Jurkat, Clone E6-1 (cell line): ENCODE data around the gene ATP8A2.

Experiments
- DNase-seq: peaks from one replicate; pipeline ENCODE4 v3.0.0-alpha.2; 2011; ENCODE audit warnings: low read depth, low spot score
- H3K4me3 ChIP-seq: 2 replicates; pipeline ENCODE4 v1.5.1; 2011; ENCODE audit warnings: mild to moderate bottlenecking, low read length, control low read depth, moderate library complexity

Gene ATP8A2

DNA sequence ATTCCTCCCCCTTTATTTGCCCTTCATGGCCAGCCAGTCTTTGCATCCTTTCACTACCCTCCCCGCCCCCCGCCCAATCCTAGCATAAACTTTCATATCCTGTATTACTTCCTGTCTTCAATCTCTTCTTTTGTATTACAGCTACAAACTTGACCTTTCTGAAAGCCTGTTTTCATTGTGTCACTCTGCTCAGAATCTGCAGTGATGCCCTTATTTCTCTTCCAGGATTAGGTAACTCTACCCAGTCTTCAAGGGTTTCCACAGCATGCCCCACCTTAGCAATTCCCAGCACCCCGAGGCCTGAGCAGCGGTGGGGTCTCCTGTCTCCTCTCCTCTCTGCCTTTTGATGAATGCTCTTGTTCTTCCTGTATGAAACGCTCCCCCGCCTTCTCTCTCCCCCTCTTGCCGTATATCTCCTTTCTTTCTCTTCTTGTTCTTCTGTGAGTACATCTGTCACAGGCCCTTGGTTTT, 534.5 kb downstream of the ATP8A2 start:
- no peak for DNase-seq
- peak overlapping the region; percentile 13; the same call in 1 of the 2 replicates for H3K4me3 ChIP-seq

DNA sequence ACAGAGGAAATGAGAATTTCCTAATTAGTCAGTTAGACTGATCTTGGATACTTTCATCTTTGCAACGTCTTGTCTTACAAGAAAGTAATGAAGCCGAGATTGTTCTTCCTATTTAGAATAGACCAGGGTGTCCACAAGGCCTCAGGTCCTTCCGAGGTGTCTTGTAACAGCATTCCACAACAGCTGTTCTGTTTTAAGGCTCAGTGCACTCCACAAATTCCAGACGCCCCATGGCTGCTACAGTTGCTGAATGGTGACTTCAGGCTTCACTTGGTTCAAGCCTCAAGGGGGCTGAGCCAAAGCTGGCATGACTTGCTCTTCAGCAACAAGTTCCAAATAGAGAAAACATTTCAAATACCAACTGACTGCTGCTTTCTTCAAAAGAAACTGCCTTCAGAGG, 536.6 kb downstream of the ATP8A2 start:
- H3K4me3 ChIP-seq, result no peak overlapping the region
- DNase-seq, result no peak

DNA sequence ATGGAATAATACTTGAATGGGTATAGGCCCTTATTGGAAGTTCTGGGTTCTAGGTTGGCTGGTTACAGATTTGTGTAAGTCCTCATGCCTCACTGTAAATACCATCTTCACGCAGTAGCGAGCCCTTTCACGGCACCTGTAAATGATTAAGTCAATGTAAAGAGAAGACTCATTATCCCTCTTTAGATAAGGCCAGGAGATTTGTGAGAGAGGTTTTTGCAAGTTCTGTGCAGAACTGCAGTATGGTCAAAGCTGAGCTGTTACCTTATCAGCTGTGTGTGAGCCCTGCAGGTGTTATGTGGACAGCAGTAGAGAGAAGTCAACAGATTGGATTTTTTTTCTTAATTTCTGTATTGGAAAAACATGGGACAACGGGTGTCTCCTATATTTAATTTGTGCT, 538.5 kb downstream of the ATP8A2 start:
- no peak overlapping the region for H3K4me3 ChIP-seq

GRCh38 chr13:25910991-25911419, 539.2 kb downstream of the ATP8A2 start:
- no peak overlapping the region for H3K4me3 ChIP-seq
- no peak for DNase-seq

More for the DNA sequence above, 538.5 kb downstream of the ATP8A2 start:
- DNase-seq, result no peak

DNA sequence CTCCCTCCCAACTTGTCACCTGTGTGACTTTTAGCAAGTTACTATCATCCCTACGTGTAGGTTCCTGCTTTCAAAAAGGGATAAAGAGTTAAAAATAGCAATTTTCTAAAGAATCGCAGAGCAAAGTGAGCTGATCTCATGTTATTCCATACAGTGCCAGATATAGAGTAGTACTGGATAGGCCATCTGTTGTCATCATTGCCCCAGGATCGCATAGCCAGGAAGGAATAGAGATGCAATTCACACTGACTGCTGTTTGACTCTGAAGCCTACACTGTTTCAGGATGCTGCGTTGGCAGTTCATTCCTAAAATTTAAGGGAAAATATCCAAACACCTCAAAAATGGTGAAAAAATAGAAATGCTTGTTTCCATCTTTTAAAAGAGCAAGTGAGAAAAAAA, 541.2 kb downstream of the ATP8A2 start:
- DNase-seq, result no peak
- no peak overlapping the region for H3K4me3 ChIP-seq

- DNase-seq, result no peak
- no peak overlapping the region for H3K4me3 ChIP-seq
Observed at GRCh38 chr13:25915840-25916518, 544.2 kb downstream of the ATP8A2 start.

- DNase-seq, result peak; percentile 60
- H3K4me3 ChIP-seq, result no peak overlapping the region
Observed at GRCh38 chr13:25920277-25920676, 548.5 kb downstream of the ATP8A2 start.

DNA sequence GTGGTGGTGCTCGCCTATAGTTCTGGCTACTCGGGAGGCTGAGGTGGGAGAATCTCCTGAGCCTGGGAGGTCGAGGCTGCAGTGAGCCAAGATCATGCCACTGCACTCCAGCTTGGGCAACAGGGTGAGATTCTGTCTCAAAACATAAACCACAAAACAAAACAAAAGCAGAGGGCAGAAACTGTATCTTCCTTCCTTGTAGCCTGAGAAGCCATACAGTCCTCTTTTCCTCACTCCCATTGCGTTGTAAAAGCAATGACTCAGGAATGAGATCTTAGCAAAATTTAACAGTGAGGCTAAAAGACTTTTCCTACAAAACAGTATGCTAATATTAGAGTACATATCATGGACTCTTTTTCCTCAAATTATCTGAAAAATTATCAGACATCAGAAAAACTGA, 549.2 kb downstream of the ATP8A2 start:
- H3K4me3 ChIP-seq, result no peak overlapping the region
- DNase-seq, result no peak

DNA sequence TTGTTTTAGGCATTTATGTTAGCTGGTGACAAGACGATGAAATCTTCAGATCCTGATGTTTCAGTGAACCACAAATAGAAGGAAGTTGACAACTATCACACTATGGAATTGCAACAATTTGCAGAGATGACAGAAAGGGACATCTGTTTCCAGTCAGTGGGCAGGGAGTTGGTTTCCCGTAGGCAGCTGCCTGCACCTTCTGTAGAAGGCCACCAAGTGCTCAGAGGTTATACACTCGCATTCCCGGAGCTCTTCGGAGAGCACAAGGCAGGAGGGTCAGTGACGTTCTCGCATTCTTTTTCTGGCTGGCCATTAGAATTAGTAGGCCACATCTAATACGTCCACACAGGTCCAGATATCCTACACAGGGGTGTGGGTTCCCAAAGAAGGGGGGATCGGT, 550.6 kb downstream of the ATP8A2 start:
- H3K4me3 ChIP-seq, result no peak overlapping the region
- no peak for DNase-seq

DNA sequence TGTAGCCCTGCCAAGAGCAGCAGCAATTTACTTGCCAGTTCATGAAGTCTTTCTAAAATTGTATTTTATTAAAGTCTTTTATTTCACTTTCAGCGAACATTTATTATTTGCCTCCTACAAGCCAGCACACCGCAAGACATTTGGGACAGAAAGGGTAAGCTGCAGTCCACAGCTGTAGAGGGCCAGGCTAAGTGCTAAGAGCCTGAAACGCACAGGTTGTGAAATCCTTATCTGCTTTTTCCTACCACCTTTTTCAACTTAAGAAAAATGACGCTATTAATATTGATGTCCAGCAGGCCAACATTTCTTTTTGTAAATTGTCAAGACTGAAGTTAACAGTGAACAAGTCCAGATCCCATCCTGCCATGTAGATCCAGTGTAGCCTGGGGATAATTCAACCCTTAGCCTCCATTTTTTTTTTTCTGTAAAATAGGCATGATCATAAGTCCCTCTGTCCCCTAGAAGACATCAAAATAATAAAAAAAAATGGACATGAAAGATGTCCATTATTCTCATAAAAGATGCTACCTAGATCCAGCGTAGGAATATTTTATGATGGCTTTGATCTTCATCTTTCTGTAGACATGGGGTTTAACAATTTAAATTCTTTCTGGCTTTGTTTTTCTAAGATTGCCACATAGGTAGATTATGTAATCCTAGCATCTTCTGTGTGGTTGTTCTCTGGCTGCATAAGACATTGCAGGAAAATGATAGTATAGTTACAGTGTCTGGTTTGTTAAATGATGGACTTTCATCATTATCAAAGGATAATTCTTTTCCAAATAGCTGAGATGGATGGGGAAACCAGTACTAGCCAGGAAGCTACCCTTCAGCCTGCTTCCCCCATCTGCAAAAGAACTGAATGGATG, 551.7 kb downstream of the ATP8A2 start:
- no peak for DNase-seq
- no peak overlapping the region for H3K4me3 ChIP-seq

GRCh38 chr13:25927363-25927762, 555.6 kb downstream of the ATP8A2 start:
- no peak overlapping the region for H3K4me3 ChIP-seq
- no peak for DNase-seq

- no peak overlapping the region for H3K4me3 ChIP-seq
- no peak for DNase-seq
Observed at GRCh38 chr13:25927932-25928331, 556.2 kb downstream of the ATP8A2 start.

DNA sequence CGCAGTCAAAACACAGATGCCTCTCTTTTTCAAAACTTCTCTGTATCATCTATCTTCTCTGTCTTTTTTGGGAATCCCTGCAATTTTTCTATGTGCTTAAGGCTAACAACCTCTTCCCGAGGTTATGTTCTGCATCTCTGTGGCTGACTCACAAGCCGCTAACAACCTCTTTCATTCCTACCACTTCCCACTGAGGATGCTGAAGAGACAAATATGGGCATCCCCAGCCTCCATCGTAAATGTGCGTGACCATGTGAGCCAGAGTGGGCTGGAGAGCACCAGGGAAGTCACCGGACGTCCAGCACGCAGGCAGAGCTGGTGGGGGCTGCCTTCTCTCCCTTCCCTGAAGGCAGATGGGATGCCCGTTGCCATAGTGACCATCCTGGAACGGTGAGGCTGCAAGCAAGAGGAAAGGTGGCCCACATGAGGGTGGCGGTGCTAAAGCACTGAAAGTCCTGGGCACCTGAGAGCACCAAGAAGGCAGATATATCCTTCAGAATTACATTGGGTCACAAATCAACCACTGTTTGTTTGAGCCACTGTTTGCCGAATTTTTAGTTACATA, 557.2 kb downstream of the ATP8A2 start:
- no peak overlapping the region for H3K4me3 ChIP-seq
- DNase-seq, result no peak

GRCh38 chr13:25929816-25930215, 558.0 kb downstream of the ATP8A2 start:
- no peak overlapping the region for H3K4me3 ChIP-seq

DNA sequence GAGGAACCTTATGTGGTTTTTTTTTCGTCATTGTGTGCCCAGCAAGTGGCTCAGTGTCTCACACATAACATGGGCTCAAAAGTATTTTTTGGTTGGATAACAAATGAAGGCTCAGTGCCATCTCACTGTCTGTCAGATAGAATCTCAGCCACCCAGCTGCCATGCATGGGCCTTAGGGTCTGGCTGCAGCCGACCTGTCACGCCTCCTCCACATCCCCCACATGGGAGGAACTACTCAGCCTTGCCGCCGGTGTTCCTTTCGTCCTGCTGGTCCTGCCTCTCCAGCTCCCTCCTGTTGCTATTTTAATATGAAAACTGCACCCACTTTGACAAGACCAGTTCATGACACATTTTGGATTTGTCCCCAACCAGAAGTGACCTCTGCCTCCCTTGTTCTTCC, 558.9 kb downstream of the ATP8A2 start:
- DNase-seq, result no peak
- H3K4me3 ChIP-seq, result no peak overlapping the region

More at GRCh38 chr13:25929816-25930215, 558.0 kb downstream of the ATP8A2 start:
- no peak for DNase-seq

DNA sequence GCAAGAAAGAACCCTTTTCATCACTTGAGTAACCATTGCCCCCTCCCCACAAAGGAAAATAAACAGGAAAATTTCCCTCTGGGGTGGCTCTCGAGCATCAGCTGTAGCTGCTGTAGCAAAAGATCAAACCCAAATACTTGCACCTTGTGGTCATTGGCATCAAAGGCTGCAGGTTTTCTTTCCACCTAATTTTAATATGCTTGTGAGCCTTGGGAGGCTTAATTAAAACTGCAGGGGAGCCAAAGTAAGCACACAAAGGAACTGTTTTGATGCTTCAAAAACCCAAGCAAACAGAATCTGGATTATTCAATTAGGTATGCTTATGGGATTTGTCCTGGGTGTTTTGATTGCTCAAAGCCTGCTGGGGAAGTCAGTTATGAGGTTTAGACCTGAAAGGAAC, 560.6 kb downstream of the ATP8A2 start:
- DNase-seq, result no peak

DNA sequence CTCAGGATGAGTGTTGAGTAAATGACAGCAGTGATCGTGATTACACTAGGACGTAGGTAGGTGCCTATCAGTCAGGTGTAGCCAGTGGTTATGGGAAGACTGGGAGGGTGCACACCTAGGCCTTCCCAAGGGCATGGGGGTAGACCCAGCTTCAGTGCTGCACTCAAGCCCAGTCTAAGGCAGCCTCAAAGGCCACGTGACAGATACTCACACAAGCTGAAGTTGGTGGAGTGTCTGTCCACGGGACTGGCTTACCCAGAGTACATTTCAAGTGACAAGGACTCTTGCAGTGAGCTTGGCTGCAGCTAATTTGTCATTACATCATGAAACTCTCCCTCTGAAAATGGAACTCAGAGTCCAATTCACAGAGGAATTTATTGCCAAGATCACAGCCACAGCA, 561.7 kb downstream of the ATP8A2 start:
- no peak overlapping the region for H3K4me3 ChIP-seq
- DNase-seq, result no peak

More for the DNA sequence above, 560.6 kb downstream of the ATP8A2 start:
- H3K4me3 ChIP-seq, result no peak overlapping the region

- H3K4me3 ChIP-seq, result no peak overlapping the region
- DNase-seq, result no peak
Observed at GRCh38 chr13:25934127-25934526, 562.4 kb downstream of the ATP8A2 start.

DNA sequence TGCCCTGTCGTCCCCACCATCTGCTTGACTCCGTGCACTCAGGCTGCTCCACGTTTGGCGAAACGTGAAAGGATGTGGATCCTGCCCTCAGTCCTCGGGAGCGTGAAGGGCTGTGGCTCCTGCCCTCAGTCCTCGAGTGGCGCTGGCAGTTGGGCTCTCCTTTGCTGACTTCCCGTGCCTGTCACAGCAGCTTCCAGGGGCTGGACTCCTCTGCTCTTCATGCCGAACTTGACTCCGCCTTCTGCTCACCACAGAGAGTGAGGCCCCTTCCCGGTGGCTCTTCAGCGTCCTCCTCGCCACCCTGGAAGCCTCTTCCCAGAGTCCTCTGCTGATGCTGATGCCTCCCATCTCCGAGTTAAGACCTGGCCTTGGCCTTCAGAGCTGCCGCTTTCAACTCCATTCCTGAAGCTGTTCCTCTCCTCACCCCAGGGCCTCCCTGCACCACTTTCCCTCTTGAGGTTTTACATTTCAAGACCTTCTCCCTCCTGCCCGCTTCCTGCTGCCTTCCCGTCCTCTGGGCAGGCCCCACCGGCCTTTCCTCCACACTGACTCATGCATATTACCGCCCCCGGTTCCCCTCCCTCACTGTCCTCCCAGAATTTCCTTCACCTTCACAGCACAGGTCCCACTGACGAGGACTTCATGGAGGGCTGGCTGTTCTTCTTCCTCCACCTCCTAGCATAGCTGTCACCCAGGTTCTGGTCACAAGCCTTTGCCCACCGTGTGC, 568.4 kb downstream of the ATP8A2 start:
- no peak overlapping the region for H3K4me3 ChIP-seq
- DNase-seq, result no peak
